Panc1 (cell line): Measurements from ENCODE around the gene MAP3K13. TPM values are rescaled to one million over a fixed set of nuclear protein-coding genes. Genes with fewer than 3 reads are reported as not detected.
A peak's percentile ranks its signal among the peaks of the same experiment; 100 is the strongest.

Experiments
- ATAC-seq: fragments of 200-7000 bp; cut with Tn5 transposase; 2 replicates; pipeline ENCODE4 v1.9.1; 2020; ENCODE audit warnings: mild to moderate bottlenecking, moderate library complexity
- BruUV-seq: library from RNA; stranded (reverse); fragments of 400-500 nt; replicated peaks from 2 replicates; lab custom pipeline; 2021; lab: Mats Ljungman, UMichigan
- CTCF ChIA-PET: fragments of 300-600 bp; sonication (Branson Sonifier 250); formaldehyde crosslinking; loops from one replicate; lab custom pipeline; 2022; ENCODE audit warnings: antibody characterized with exemption; lab: Charles Lee
- POLR2A ChIA-PET: fragments of 300-600 bp; sonication (Branson Sonifier 250); formaldehyde crosslinking; loops from one replicate; lab custom pipeline; 2022; ENCODE audit warnings: antibody characterized with exemption; lab: Charles Lee
- DNase-seq: peaks from one replicate; pipeline ENCODE4 v3.0.0-alpha.2; 2010; ENCODE audit warnings: low read depth, low spot score
- H3K27ac ChIP-seq: 2 replicates; pipeline ENCODE4 v1.5.1; 2011; ENCODE audit warnings: mild to moderate bottlenecking, low read length, inconsistent platforms
- H3K27me3 ChIP-seq: fragments of 200-500 bp; sonication (Bioruptor generic); 2 replicates; pipeline ENCODE4 v1.6.0; 2014; ENCODE audit warnings: low read length, inconsistent platforms; ENCODE audit not compliant: control insufficient read depth, insufficient read depth
- H3K36me3 ChIP-seq: fragments of 200-500 bp; sonication (Bioruptor generic); 2 replicates; pipeline ENCODE4 v1.5.1; 2014; ENCODE audit warnings: inconsistent platforms, mild to moderate bottlenecking, low read length, moderate library complexity; ENCODE audit not compliant: control insufficient read depth, insufficient read depth
- H3K4me1 ChIP-seq: 2 replicates; pipeline ENCODE4 v1.5.1; 2011; ENCODE audit warnings: inconsistent platforms, mild to moderate bottlenecking, low read length, moderate library complexity; ENCODE audit not compliant: control insufficient read depth, insufficient read depth
- H3K4me3 ChIP-seq, 2 experiments: 2 replicates each; pipeline ENCODE4 v1.5.1; 2011 to 2012; ENCODE audit warnings: low read depth in 2 of 2, low read length in 2 of 2, mild to moderate bottlenecking in 2 of 2, inconsistent platforms in 1 of 2, moderate library complexity in 1 of 2
- H3K9me3 ChIP-seq: fragments of 200-500 bp; sonication (Bioruptor generic); 2 replicates; pipeline ENCODE4 v1.5.1; 2014; ENCODE audit warnings: low read depth, mild to moderate bottlenecking, inconsistent platforms, low read length, moderate library complexity; ENCODE audit not compliant: control insufficient read depth, insufficient read depth
- POLR2AphosphoS5 ChIP-seq: IDR thresholded peaks from 2 replicates; pipeline ENCODE4 v1.6.1; 2012; ENCODE audit warnings: mild to moderate bottlenecking, low read depth, low read length, moderate library complexity
- SIN3A ChIP-seq: IDR thresholded peaks from 2 replicates; pipeline ENCODE4 v1.6.1; 2012; ENCODE audit warnings: low read depth, mild to moderate bottlenecking, low read length, moderate library complexity, borderline replicate concordance; ENCODE audit not compliant: insufficient read depth
- TCF7L2 ChIP-seq: IDR thresholded peaks from 2 replicates; pipeline ENCODE4 v1.6.1; 2011; ENCODE audit warnings: mild to moderate bottlenecking, low read depth, low read length, inconsistent platforms
- in situ Hi-C: cut with HindIII; loops from 2 replicates; pipeline ENCODE4 v1.10.0; 2016; ENCODE audit warnings: low sequenced_read_pairs, low pct_unique_long_range_greater_than_20kb
- intact Hi-C: fragments of 100-400 bp; cut with micrococcal nuclease; formaldehyde crosslinking; loops from one replicate; pipeline ENCODE4 v1.10.0; 2022; ENCODE audit not compliant: unreplicated experiment
- total RNA-seq: library from RNA; stranded (reverse); gene quantifications from one replicate; pipeline ENCODE4 v1.2.1, GENCODE V29; 2021; ENCODE audit not compliant: unreplicated experiment
- TF ChIP-seq, protein P1 (sequence below): fragments of 450-650 bp; IDR thresholded peaks from 2 replicates; pipeline ENCODE4 v1.5.1; 2017; ENCODE audit warnings: mild to moderate bottlenecking
- TF ChIP-seq, protein P2 (sequence below), 2 experiments: IDR thresholded peaks; 2 replicates each; pipeline ENCODE4 v1.6.1; 2011 to 2012; ENCODE audit warnings: low read depth in 2 of 2, control low read depth in 1 of 2, low read length in 1 of 2, mild to moderate bottlenecking in 1 of 2, moderate library complexity in 1 of 2; ENCODE audit not compliant: insufficient read depth in 1 of 2

Gene MAP3K13
- total RNA-seq, 1 experiment from 2014 or later, result 26.6 TPM

DNA sequence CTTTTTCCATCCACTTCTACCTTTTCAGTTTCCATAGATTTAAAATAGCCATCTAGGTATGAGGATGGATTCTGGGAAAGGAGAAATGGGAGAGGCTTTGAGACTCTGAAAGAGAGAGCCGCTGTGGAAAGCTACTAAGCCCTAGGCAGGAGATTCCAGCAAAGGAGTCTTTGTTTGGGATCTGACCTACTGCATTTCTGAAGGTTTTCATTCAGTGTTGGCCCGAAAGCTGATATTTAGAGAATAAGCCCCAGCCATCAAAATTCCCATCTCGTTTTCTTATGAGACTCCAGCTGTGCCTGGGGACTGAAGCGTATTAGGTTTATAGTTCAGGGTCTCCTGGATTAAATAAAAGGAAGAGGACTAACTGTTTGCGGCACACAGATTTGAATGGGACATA, 170.0 kb downstream of the MAP3K13 start:
- in situ Hi-C loops, result no loop called here
- Histone ChIP-seq H3K27me3 (no peaks in the 10 kb centered on the region), H3K27ac (no peak overlapping the region), H3K36me3 (no peaks in the 10 kb centered on the region), H3K4me1 (peaks cover 7% of the 10 kb centered on the region), H3K9me3 (no peaks in the 10 kb centered on the region), H3K4me3 (no peak overlapping the region)
- POLR2A ChIA-PET, result no interaction called here
- no peak for DNase-seq
- CTCF ChIA-PET, result no interaction called here
- TF ChIP-seq SIN3A (no peak), TCF7L2 (no peak), POLR2AphosphoS5 (no peak)
- TF ChIP-seq, protein P1, sequence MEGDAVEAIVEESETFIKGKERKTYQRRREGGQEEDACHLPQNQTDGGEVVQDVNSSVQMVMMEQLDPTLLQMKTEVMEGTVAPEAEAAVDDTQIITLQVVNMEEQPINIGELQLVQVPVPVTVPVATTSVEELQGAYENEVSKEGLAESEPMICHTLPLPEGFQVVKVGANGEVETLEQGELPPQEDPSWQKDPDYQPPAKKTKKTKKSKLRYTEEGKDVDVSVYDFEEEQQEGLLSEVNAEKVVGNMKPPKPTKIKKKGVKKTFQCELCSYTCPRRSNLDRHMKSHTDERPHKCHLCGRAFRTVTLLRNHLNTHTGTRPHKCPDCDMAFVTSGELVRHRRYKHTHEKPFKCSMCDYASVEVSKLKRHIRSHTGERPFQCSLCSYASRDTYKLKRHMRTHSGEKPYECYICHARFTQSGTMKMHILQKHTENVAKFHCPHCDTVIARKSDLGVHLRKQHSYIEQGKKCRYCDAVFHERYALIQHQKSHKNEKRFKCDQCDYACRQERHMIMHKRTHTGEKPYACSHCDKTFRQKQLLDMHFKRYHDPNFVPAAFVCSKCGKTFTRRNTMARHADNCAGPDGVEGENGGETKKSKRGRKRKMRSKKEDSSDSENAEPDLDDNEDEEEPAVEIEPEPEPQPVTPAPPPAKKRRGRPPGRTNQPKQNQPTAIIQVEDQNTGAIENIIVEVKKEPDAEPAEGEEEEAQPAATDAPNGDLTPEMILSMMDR, result no peak
- TF ChIP-seq, protein P2, sequence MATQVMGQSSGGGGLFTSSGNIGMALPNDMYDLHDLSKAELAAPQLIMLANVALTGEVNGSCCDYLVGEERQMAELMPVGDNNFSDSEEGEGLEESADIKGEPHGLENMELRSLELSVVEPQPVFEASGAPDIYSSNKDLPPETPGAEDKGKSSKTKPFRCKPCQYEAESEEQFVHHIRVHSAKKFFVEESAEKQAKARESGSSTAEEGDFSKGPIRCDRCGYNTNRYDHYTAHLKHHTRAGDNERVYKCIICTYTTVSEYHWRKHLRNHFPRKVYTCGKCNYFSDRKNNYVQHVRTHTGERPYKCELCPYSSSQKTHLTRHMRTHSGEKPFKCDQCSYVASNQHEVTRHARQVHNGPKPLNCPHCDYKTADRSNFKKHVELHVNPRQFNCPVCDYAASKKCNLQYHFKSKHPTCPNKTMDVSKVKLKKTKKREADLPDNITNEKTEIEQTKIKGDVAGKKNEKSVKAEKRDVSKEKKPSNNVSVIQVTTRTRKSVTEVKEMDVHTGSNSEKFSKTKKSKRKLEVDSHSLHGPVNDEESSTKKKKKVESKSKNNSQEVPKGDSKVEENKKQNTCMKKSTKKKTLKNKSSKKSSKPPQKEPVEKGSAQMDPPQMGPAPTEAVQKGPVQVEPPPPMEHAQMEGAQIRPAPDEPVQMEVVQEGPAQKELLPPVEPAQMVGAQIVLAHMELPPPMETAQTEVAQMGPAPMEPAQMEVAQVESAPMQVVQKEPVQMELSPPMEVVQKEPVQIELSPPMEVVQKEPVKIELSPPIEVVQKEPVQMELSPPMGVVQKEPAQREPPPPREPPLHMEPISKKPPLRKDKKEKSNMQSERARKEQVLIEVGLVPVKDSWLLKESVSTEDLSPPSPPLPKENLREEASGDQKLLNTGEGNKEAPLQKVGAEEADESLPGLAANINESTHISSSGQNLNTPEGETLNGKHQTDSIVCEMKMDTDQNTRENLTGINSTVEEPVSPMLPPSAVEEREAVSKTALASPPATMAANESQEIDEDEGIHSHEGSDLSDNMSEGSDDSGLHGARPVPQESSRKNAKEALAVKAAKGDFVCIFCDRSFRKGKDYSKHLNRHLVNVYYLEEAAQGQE (IDR thresholded peaks at IDR 0.05; ENCODE audit: insufficient read depth in 1 of 2, low read depth in 2 of 2, low read length in 1 of 2), result no peak
- BruUV-seq, result TSS peak; percentile 31
- no peak for ATAC-seq
- intact Hi-C loops, result no loop called here

DNA sequence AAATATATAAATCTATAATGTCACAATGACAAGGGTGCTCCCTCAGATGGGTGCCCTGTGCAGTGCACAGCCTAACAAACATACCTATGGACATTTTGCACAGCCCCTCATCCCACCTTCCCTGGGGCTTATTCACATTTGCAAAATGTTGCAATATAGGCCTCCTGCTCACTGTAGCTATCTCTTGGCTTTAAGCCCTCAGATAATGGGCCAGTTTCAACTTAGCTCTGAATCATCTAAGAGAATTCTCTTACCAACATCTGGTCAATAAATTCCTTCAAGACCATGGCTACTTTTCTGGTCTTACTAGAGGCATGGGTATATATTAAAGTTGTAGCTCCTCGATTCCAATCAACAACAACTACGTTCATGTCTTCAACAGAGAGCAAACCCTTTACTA, 171.6 kb downstream of the MAP3K13 start:
- H3K4me1 ChIP-seq, result peaks cover 9% of the 10 kb centered on the region
- no peak overlapping the region for H3K4me3 ChIP-seq
- in situ Hi-C loops, result no loop called here
- no TSS peak for BruUV-seq
- no peak overlapping the region for H3K27ac ChIP-seq
- no peak for DNase-seq
- no peak for ATAC-seq
- no peaks in the 10 kb centered on the region for H3K9me3 ChIP-seq
- ChIA-PET CTCF (interaction anchor here (0.5 kb wide), 1 partner anchor 9 kb away, joined by 3 read pairs; no protein-coding TSS in a partner anchor), POLR2A (no interaction called here)
- TF ChIP-seq TCF7L2 (no peak), SIN3A (no peak), POLR2AphosphoS5 (no peak)
- TF ChIP-seq, protein P1, result no peak
- TF ChIP-seq, protein P2 (IDR thresholded peaks at IDR 0.05; ENCODE audit: insufficient read depth in 1 of 2, low read depth in 2 of 2, low read length in 1 of 2), result no peak
- no peaks in the 10 kb centered on the region for H3K27me3 ChIP-seq
- H3K36me3 ChIP-seq, result no peaks in the 10 kb centered on the region
- intact Hi-C loops, result no loop called here
